Endothelial cell of umbilical vein (primary cell): Measurements from ENCODE around the gene MBD1.

ENCODE experiments used
- POLR2AphosphoS5 ChIP-seq: IDR thresholded peaks from 2 replicates; pipeline ENCODE4 v1.6.1; 2012; ENCODE audit warnings: low read depth, mild to moderate bottlenecking, control low read depth, low read length, moderate library complexity; ENCODE audit not compliant: insufficient read depth
- TF ChIP-seq, protein P1 (sequence below), 2 donors: IDR thresholded peaks; 1 replicate in 1 of 2; 2 replicates in 1 of 2; pipeline ENCODE4 v1.5.1; 2011; ENCODE audit warnings: low read length in 2 of 2, mild to moderate bottlenecking in 2 of 2, moderate library complexity in 2 of 2, control low read depth in 1 of 2, inconsistent platforms in 1 of 2, low read depth in 1 of 2; ENCODE audit not compliant: insufficient read depth in 1 of 2; ENCODE audit errors: extremely low read depth in 1 of 2

DNA sequence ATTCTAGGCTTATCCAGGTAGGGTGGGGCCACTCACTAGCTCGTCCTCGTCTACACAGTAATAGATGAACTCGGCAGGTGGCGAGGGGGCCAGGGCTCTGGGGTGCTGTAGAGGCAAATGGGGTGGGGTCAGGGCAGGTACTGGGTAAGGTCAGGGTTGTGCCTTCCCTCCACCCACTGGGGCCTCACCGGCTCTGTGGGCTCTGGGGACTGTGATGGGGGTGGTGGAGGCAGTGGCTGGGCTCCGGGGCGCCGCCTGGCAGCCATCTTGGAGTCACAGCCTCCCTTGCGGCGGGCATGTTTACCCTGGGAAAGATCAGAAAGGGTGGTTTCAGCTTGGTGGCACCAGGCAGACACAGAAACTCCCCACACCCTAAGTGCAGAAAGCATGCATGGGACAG, 6.4 kb downstream of the MBD1 start:
- TF ChIP-seq, protein P1, sequence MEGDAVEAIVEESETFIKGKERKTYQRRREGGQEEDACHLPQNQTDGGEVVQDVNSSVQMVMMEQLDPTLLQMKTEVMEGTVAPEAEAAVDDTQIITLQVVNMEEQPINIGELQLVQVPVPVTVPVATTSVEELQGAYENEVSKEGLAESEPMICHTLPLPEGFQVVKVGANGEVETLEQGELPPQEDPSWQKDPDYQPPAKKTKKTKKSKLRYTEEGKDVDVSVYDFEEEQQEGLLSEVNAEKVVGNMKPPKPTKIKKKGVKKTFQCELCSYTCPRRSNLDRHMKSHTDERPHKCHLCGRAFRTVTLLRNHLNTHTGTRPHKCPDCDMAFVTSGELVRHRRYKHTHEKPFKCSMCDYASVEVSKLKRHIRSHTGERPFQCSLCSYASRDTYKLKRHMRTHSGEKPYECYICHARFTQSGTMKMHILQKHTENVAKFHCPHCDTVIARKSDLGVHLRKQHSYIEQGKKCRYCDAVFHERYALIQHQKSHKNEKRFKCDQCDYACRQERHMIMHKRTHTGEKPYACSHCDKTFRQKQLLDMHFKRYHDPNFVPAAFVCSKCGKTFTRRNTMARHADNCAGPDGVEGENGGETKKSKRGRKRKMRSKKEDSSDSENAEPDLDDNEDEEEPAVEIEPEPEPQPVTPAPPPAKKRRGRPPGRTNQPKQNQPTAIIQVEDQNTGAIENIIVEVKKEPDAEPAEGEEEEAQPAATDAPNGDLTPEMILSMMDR (IDR thresholded peaks at IDR 0.05; ENCODE audit: extremely low read depth in 1 of 2, insufficient read depth in 1 of 2, low read depth in 1 of 2, low read length in 2 of 2), result no peak
- TF ChIP-seq POLR2AphosphoS5, result no peak
